HG02588 (cell line): ENCODE data around the gene HOXB3.
A peak's percentile ranks its signal among the peaks of the same experiment; 100 is the strongest.

Experiments
- ATAC-seq: cut with Tn5 transposase; IDR thresholded peaks from one replicate; pipeline ENCODE4 v1.9.1; 2021; ENCODE audit warnings: mild to moderate bottlenecking, moderate library complexity; ENCODE audit not compliant: unreplicated experiment

The HOXB3 gene

DNA sequence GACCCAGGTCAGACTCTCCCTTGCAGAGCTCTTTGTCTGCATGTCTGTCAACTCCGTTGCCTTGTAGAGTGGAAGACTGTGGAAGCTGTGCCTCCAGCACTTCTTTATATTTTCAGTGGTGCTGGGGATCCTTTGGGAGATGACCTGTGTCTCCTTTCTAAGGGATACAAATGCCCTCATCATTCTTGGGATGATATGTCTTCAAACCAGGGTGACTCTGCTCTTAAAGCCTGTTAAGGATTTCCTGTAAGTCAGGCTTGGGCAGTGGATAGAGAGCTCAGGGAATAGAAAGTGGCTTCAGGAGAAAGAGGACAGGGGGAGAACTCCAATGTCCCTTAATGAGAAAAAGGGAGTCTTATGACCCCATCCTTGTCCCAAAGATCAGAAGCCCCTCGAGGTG is 1.5 kb downstream of the HOXB3 start:
- no peak for ATAC-seq

DNA sequence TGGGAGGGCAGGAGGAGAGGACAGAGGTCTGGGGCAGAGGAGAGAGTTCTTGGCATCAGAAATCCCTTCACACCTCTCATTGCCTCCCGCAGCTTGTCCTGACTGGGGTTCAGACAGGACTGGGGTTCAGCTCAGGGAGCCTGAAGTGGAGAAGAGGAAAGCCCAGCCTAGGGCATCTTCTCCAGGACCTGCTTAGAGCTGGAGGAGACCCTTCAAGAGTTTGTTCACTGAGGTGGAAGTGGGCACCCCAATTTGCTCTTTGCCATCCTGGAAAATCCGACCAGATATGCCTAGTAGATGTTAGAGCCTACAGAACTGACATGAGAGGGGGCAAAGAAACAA is 2.0 kb downstream of the HOXB3 start:
- ATAC-seq = no peak

DNA sequence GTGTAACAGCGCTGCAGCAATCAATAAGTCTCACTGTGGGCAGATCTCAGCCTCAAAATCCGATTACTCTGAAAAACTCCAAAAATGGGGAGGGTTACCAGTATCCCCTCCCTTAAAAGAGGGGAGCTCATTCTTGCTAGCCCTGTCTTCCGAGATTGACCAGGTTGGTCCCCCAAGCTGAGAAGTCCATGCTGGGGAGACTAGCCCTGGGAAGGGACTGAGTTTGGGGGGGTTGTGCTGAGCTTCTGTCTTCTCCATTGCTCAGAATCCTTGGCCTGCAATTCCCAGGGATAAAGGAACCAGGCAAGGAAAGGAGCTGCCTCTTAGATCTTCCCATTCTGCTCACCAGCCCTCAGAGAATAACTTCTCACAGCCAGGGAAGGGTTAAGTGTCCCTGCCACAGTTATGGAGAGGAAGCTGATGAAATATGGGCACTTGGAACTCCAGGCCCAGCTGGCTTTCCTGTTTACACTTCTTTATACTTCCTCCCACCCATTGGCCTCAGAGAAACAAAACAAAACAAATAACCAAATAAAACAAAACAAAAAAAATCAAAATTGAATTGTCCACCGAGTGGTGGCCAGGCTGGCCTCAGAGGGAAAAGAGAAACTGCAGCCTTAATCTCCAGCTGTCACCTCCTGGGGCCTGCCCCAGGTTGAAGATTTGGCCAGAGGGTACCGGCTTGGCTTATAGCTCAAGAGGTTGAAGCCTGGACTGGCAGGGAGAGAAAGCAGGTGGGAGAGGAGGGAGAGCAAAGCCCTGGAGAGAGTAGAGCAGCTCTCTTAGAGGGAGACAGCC is 2.6 kb downstream of the HOXB3 start:
- ATAC-seq = no peak

DNA sequence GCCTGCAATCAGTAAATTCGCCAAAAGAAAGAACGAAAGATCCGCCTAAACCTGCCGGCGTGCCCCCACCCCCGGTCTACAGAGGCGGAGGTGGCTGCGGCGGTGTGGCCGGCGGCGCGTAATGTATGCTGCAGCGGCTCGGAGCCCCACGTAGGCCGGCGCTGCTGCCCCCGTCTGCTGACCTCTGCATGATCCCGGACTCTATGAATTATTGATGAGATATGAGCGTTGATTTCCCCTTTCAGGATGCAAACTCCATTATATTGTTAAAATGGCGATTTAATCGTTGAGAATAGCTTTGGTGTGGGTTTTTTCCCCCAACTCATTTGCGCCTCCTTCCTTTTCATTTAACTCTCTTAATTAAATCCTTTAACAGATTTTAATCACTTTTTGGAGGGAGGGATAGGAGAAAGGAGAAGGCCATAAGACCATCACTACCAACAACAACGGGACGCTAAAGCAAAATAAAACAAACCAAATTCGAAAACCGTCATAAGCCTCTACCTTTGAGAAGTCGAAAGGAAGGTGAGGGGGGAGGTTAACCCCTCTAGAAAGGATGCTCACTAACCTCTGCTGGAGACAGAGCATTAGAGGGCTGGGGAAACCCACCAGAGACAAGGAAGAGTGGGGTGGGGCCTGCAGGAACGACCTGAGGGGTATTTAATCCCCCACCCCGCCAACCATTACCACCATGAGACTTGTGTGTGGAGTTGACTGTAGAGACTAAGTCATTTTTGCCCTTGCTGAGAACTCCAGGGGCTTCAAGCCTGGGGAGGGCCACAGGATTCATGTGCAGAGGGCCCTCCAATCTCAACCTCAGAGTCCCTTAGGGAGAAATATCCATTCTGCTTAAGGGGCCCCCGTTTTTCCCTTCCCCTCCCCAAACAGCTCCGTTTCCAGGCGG is 3.4 kb downstream of the HOXB3 start:
- ATAC-seq = no peak

DNA sequence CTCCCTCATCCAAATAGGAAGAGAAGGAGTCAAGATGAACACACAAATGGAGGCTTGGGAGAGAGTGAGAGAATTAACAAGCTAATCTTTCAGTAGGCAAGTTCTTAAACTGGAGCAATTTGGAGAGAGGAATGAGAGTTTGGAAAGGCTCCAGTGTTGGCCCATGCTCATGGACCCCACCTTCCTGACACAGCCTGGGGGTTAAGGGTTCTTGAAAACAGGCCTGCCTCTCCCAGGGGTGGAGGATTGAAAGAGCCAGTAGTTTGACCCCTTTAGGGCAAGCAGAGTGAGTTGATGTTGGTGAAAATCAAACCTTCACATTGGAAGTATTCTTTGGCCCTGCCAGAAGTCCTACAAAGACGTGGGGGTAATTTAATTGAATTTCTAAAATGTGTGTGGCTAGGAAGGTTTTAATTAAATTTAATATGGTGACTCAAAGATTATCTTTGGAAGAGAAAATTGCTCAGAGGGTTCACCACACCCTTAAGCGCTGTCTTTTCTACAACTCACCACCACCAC is 5.8 kb downstream of the HOXB3 start:
- no peak for ATAC-seq

DNA sequence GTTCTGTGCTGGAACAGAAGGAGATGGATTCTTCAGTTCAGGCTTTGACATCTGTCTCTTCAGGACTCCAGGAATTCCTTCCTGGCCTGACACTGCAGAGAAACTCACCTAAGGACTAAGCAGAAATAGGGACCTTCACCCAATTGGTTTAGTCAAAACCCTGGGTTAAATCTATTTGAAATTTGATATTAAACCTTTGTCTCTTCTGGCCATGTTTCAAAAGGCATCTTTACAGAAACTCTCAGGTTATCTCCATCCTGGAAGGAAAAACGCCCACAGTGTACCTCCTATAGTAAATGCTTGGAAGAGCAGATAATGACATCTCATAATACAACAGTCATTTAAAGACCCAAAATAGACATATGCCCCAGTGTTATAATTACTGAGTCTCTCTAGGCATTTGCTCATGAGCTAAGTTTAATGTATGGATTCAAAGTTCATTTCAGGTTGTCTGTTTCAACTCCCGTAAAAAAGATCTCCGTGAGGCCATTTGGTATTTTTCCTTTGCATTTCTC is 6.3 kb downstream of the HOXB3 start:
- no peak for ATAC-seq

DNA sequence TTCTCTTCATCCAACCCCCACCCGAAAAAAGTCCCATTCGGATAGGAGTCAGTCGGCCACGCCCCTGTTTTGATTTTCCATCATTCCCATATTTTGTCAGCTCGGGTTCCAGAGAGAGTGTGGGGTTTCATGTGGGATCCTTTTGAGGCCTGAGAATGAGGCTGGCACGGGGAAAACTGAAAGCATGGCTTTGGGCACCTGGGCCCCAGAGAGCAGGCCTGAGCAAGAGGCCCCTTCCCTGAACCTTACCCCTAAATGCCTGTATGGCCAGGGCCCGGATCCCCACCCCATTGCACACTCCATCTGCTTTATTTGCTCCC is 7.3 kb downstream of the HOXB3 start:
- no peak for ATAC-seq

DNA sequence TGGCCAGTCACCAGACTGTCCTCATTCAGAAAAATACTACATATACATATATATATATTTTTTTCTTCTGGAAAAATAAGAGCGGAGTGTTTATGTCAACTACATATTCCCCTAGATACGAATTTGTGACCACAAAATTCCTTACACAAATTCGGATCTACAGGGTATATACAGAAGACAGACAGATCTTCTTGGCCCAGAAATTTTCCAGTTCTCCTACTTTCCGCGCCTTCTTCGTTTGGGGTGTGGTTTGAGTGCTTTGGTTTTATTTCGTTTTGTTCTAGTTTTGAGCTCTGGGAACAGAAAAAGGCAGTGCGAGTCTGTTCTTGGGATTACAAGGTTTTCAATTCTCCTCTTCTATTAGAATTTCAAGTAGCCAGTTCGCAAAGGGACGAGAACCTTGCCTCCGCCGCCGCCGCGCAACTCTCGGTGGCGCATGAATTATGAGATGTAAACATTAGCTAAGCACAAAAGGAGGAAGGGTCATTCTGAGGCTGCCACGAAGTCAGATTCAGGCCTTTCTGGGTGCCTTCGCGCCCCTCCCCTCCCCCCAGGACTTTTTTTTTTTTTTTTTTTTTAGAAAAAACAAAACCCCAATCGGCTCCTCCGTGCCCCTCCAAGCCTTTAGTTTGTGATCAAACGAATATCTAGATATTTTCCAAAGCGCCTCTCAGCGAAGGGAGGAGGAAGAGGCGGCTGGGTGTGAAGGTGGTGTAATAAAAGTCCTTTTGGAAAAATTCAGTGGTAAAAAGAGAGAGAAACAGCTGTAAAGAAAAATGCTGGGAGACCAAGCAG is 10.1 kb downstream of the HOXB3 start:
- no peak for ATAC-seq

DNA sequence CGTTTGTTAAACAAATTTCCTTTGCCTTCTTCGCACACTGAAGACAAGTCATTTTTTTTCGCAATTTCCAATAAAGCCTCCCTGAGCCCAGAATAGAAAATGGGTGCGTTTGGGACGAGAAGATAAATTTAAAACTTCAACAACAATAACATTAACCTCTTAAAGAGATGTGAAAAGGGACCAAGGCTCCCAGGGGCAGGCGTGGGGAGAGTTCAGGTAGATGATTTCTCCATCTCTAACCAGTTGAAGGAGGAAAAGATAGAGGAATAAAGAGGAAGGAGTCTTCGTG is 10.6 kb downstream of the HOXB3 start:
- ATAC-seq = no peak

DNA sequence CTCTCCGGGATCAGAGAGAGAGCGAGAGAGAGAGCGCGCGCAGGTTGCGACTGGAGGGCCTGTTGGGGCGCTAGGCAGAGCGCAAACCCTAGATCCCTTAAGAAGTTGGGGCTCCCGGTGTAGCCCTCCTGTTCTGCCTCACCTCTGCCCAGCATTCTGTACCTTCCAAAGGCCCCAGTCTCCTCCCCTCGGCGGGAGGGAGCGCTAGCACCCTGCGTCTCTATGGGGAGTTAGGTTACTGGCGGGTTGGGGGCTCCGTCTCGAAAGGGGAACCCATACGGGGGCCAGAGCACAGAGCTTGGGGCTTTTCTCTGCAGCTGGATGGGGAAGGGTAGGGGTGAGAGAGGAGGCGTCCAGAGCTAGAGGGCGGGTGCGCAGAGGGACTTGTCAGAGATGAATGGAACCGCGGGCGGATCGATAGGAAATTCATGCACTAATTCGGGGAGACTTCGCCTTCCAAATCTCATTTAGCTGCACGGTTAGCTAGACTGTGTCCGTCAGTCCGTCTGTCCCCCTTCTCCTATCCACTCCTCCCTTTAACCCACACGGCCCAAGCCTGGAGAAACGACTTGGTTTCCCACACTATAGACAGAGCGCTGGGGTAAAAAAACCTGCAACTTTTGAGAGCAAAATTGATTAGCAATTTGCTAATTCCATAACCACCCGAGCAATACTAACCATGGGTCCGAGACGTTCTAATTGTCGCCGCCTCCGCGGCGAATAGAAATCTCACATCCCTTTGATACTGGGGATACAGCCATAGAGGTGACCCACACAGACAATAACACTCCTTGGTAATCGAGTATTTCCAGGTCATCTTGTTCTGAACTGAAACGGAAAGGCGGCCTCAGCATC is 11.2 kb downstream of the HOXB3 start:
- ATAC-seq = peak; percentile 34

DNA sequence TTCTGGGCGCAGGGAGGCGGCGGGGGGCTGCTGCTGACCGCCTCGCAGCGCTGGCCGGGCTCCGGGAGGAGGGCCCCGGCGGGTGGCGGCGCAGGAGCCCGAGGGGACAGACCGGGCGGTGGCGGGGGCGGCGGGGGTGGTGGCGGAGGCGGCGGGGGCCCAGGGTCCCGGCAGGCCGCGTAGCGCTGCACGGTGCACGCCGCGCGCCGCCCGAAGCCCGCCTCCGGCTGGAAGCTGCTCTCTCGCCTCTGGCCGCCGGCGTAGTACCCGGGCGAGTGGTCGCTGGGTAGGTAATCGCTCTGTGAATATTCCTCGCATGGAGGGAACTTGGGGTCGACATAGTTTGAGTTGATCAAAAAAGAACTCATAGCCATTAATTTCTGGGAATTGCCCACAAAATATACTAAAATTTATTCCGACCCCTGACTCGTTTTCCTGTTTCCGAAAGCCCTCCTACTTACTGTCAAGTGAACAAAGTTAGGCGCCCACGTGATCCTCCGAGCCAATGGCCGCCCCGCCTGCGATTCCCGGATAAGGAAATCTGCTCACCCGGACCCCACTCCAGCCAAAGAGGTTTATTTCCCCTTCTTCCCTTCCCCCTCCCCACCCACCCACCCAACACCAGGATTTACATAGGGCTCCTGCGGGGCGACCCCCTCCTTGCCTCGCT is 12.0 kb downstream of the HOXB3 start, which contains the start of gene HOXB4:
HOXB4 (minus strand) TSS at position 405 of the 670 bp plus-strand sequence; CDS start at position 374, 31 bp downstream.
- ATAC-seq = peak; percentile 54

DNA sequence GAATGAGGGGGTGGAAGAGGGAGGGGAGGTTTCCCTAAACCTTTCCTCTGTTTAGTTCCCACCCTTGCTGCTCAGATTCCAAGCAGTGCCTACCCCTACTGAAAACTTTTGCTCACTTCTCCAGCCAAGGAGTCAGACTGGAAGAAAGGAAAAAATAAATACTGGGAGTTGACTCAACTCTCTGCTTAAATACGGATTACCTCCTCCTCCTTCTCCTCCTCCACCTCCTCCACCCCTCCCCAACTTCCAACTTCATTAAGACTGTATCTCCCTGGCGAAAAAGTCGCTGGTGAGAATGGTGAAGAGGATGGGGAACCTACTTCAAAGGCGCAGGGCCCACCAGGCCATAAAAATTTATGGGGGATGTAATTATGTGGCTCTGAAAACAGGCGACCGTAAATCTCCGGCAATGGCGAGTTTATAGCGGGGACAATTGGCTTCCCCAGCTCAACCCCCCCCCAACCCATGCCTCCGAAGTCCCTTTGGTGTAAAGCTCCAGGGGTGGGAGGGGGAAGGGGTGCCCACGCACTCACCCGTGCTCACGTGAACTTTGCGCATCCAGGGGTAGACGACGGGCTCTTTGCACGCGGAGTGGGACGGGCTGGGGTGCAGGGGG is 12.6 kb downstream of the HOXB3 start:
- peak; percentile 12 for ATAC-seq

DNA sequence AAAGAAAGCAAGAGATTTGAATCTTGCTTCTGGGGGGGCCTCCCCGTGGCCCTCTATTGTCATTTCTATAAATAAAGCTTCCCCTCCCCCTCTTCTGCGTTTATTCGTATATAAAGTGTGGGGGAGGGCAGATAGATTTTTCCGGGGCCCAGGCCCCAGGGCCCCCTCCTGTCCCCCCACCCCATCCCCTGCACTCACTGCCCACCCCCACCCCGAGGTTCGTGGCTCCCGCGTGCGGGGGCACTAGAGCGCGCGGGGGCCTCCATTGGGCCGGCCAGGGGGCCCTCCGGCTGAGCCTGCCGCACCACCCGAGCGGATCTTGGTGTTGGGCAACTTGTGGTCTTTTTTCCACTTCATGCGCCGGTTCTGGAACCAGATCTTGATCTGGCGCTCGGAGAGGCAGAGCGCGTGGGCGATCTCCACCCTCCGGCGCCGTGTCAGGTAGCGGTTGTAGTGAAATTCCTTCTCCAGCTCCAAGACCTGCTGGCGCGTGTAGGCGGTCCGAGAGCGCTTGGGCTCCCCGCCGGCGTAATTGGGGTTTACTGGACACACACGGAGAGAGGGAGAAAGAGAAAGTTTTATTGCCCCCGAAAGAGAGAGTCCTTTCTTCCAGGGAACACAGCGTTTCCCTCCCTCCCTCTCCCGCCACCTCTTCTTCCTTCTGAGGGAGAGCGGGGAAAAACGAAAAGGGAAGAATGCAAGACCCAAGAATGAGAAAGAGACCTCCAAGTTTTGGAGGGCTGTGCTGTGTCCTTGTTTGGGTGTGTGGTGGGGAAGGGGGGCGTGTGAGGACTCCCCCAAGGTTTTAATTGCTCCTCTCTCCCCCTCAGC is 13.3 kb downstream of the HOXB3 start:
- ATAC-seq = no peak

DNA sequence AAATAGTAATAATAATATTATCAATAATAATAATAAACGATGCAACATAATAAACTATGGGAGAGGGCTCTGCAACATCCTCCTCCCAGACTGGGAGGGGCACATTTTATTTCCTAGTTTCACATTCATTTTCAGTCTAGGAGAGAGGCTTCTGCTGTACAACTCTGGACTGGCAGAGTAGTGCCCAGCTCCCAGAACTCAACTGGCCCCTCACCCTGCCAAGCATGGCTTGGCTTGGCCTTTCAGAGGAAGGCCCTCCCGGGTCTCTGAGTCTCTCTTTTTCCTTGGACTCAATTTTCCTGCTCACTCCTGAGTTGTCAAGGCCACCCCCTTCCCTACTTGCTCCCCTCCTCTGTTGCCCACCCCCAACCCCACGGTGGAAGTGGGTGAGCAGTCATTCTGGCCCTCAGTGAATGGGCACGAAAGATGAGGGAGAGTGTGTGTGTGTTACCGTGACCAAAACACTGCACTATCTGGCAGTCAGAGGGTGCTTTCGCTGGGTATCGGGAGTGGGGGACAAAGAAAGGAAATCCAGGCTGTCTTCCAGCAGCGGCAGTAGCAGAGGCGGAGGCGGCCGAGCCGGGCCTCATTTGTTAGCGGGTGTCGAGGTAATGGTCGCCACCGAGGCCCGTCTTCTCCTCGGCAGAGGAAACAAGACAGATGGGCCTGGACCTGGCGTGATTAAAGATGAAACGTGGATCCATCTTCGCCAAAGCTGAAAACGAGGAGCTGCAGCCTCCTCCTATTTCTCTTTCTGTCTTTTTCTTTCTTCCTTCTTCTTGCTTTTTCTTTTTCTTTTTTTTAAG is 14.2 kb downstream of the HOXB3 start:
- ATAC-seq = no peak

DNA sequence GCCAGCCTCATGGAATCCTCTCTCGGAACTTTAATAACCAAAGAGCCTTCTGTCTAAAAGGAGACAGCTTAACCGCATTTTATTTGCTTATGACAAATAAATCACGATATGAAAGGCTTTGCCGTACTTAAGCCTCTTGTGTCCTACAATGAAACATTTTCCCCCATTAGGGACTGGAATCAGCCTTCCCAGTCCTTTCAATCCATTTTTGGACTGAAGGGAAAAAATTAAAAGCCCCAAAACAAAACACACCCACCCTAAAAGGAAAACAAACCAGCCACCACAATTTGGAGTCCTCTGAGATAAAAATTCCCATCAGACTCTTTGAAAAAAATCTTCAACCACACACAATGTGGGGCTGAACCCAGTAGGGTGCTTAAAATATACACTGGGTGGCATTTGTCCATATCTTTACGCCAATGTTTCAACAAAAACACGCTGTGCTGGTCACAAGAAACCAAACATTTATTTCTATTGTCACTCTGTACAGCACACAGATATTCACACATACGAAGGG is 14.9 kb downstream of the HOXB3 start:
- ATAC-seq = no peak

DNA sequence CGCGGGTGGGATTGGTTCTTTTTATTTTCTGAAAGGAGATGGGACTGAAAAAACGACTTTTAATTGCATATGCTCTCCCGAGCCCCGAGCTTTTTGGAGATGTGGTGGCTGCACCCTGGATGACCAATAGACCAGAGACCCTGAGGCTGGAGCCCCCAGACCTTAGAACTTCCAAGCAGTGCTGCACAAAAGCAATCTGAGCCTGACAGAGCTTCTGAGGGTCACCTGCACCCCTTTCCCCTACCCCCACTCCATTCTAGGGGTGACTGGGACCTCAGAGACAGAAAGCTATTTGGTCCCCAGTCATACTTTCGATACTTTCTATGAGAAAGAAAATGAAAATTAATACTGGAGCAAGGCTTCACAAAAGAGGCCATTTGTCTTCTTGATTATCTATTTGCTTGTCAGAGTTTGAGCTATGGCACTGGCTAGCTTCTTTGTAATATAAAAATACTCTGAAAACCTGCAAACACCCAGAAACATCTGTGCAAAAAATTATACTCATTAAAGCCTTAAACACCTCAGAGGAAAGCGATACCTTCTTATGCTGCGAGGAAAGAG is 15.5 kb downstream of the HOXB3 start:
- no peak for ATAC-seq

DNA sequence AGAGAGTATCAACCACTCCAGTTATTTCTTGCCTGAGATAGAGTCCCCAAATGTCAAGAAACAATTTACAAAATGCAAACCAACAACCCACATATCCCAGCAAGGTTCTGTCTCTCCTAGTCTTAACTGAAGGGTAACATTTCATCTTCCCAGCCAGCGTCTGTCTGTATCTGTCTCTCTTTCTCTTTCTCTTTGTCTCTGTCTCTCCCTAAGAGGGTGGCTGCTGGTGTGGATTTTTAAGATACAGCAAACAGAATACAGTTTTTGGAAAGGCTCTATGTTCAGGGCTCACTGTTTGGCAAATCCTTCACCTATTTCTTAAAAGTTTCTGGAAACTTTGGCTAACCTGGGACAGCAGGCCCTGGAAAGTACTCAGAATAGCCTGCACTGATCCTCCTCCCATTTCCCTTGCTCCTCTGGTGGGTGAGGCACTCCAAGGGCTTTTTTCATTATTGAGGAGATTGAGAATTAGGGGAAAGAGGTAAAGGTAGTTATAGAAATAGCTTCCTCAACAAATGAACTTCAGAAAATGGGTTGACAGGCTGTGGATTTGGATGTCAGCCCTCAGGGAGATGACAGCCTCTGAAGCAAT is 18.1 kb downstream of the HOXB3 start:
- ATAC-seq = no peak
